Measurements from ENCODE around the gene ARSG. TPM values are rescaled to one million over a fixed set of nuclear protein-coding genes. Genes with fewer than 3 reads are reported as not detected.

ARSG gene
- total and polyA plus RNA-seq, 2 of the 13 experiments (the other 11 are each of a cell fraction or from before 2014, with no cell fraction given) = 3.7 to 15.2 TPM

DNA sequence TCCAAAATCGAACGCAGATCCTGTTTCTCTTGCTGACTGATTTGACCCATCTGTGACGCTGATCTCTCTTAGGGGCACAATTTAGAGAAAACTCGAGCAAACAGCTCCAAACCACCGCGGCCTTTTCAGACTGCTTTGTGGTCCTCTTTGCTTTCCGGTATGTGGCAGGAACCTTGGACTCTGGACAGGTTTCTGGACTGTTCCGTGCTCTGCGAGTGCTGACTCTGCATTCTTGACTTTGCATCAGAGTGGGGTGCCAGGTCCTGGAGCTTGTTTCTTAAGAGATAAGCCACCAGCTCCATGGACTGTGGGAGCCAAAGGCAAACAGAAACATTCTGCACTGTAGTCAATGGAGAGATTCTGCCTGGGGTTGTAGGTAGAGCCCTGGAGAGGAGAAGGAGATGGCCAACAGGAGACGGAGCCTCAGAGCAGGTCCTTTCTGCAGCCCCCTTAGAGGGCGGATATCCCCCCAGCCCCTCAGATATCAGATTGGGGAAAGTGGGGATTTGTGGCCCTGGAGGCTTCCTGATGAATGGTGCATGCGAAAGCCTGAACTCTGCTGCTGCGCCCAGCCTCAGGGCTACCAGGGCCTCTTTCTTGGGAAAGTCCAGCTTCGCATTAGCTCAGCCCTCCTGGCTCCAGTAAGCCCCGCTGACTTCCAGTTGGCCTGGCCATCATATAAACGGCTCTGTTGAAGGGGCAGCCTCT, 100.4 kb downstream of the ARSG start (continued):
- TF ChIP-seq, protein P1, sequence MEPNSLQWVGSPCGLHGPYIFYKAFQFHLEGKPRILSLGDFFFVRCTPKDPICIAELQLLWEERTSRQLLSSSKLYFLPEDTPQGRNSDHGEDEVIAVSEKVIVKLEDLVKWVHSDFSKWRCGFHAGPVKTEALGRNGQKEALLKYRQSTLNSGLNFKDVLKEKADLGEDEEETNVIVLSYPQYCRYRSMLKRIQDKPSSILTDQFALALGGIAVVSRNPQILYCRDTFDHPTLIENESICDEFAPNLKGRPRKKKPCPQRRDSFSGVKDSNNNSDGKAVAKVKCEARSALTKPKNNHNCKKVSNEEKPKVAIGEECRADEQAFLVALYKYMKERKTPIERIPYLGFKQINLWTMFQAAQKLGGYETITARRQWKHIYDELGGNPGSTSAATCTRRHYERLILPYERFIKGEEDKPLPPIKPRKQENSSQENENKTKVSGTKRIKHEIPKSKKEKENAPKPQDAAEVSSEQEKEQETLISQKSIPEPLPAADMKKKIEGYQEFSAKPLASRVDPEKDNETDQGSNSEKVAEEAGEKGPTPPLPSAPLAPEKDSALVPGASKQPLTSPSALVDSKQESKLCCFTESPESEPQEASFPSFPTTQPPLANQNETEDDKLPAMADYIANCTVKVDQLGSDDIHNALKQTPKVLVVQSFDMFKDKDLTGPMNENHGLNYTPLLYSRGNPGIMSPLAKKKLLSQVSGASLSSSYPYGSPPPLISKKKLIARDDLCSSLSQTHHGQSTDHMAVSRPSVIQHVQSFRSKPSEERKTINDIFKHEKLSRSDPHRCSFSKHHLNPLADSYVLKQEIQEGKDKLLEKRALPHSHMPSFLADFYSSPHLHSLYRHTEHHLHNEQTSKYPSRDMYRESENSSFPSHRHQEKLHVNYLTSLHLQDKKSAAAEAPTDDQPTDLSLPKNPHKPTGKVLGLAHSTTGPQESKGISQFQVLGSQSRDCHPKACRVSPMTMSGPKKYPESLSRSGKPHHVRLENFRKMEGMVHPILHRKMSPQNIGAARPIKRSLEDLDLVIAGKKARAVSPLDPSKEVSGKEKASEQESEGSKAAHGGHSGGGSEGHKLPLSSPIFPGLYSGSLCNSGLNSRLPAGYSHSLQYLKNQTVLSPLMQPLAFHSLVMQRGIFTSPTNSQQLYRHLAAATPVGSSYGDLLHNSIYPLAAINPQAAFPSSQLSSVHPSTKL (CRISPR knock-in tag; IDR thresholded peaks at IDR 0.05) = peak; percentile 87
- TF ChIP-seq ZNF614 (CRISPR knock-in tag; IDR thresholded peaks at IDR 0.05; ENCODE audit: borderline replicate concordance) (peak; percentile 82), TBX2 (CRISPR knock-in tag; IDR thresholded peaks at IDR 0.05; ENCODE audit: borderline replicate concordance) (peak; percentile 81; the same call in 1 of the 2 replicates), JARID2 (CRISPR knock-in tag; IDR thresholded peaks at IDR 0.05; ENCODE audit: insufficient replicate concordance) (no peak), ZNF33A (CRISPR knock-in tag; IDR thresholded peaks at IDR 0.05; ENCODE audit: borderline replicate concordance) (peak; percentile 89; the same call in 1 of the 2 replicates), DMAP1 (CRISPR knock-in tag; IDR thresholded peaks at IDR 0.05) (peak; percentile 61; the same call in 1 of the 2 replicates), NCOA2 (CRISPR knock-in tag; IDR thresholded peaks at IDR 0.05) (peak; percentile 84), ZNF326 (CRISPR knock-in tag; IDR thresholded peaks at IDR 0.05; ENCODE audit: borderline replicate concordance) (no peak), ZNF383 (CRISPR knock-in tag; IDR thresholded peaks at IDR 0.05; ENCODE audit: borderline replicate concordance) (peak; percentile 67; the same call in 1 of the 2 replicates), MTERF4 (CRISPR knock-in tag; IDR thresholded peaks at IDR 0.05) (peak; percentile 87; the same call in 1 of the 2 replicates), SPEN (CRISPR knock-in tag; IDR thresholded peaks at IDR 0.05; ENCODE audit: low read depth) (peak; percentile 63; the same call in 1 of the 2 replicates), MEF2D (CRISPR knock-in tag; IDR thresholded peaks at IDR 0.05) (peak; percentile 68; the same call in 1 of the 2 replicates), ZBTB26 (CRISPR knock-in tag; IDR thresholded peaks at IDR 0.05; ENCODE audit: borderline replicate concordance) (peak; percentile 97), PHF20 (CRISPR knock-in tag; IDR thresholded peaks at IDR 0.05) (no peak), ZNF354B (CRISPR knock-in tag; IDR thresholded peaks at IDR 0.05) (no peak), FOXO1 (CRISPR knock-in tag; IDR thresholded peaks at IDR 0.05) (peak; percentile 71; the same call in 1 of the 2 replicates), CREM (IDR thresholded peaks at IDR 0.05) (peak; percentile 70), CREM (CRISPR knock-in tag; IDR thresholded peaks at IDR 0.05) (no peak), ARHGAP35 (CRISPR knock-in tag; IDR thresholded peaks at IDR 0.05; ENCODE audit: borderline replicate concordance) (no peak)
- TF ChIP-seq, protein P2, sequence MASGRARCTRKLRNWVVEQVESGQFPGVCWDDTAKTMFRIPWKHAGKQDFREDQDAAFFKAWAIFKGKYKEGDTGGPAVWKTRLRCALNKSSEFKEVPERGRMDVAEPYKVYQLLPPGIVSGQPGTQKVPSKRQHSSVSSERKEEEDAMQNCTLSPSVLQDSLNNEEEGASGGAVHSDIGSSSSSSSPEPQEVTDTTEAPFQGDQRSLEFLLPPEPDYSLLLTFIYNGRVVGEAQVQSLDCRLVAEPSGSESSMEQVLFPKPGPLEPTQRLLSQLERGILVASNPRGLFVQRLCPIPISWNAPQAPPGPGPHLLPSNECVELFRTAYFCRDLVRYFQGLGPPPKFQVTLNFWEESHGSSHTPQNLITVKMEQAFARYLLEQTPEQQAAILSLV (CRISPR knock-in tag; IDR thresholded peaks at IDR 0.05; ENCODE audit: borderline replicate concordance) = peak; percentile 53; the same call in 1 of the 2 replicates
